ENCODE results near the gene ANO1. TPM values are rescaled to one million over a fixed set of nuclear protein-coding genes. Genes with fewer than 3 reads are reported as not detected.

ANO1 gene
- polyA plus RNA-seq, 3 donors, result not detected

GRCh38 chr11:70169632-70170031 lies 91.5 kb downstream of the ANO1 start:
- no peaks in the 10 kb centered on the region for H3K36me3 Mint-ChIP-seq
- no peaks in the 10 kb centered on the region for H3K79me2 ChIP-seq (ENCODE audit: insufficient read depth, low read length)
- 84% methylated on average over 8 of the region's 8 CpGs for WGBS (ENCODE audit: insufficient coverage)
- TF ChIP-seq, protein P1, sequence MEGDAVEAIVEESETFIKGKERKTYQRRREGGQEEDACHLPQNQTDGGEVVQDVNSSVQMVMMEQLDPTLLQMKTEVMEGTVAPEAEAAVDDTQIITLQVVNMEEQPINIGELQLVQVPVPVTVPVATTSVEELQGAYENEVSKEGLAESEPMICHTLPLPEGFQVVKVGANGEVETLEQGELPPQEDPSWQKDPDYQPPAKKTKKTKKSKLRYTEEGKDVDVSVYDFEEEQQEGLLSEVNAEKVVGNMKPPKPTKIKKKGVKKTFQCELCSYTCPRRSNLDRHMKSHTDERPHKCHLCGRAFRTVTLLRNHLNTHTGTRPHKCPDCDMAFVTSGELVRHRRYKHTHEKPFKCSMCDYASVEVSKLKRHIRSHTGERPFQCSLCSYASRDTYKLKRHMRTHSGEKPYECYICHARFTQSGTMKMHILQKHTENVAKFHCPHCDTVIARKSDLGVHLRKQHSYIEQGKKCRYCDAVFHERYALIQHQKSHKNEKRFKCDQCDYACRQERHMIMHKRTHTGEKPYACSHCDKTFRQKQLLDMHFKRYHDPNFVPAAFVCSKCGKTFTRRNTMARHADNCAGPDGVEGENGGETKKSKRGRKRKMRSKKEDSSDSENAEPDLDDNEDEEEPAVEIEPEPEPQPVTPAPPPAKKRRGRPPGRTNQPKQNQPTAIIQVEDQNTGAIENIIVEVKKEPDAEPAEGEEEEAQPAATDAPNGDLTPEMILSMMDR (IDR thresholded peaks at IDR 0.05), result no peak
- H3K36me3 ChIP-seq (replicated peaks in 1 of 2; ENCODE audit: control insufficient read depth in 1 of 2, insufficient read depth in 2 of 2, low read length in 2 of 2), result no peaks in the 10 kb centered on the region
- H3K4me1 ChIP-seq (ENCODE audit: control insufficient read depth in 1 of 2, insufficient read depth in 2 of 2, low read length in 2 of 2), result no peaks in the 10 kb centered on the region
- H3K4me3 ChIP-seq (replicated peaks in 1 of 3; ENCODE audit: low read depth in 2 of 3, low read length in 3 of 3), result no peak overlapping the region
- DNase-seq, result no peak
- no peak overlapping the region for H3K27ac ChIP-seq (ENCODE audit: low read depth in 1 of 2, low read length in 2 of 2)
- no peaks in the 10 kb centered on the region for H3K9me3 ChIP-seq (replicated peaks in 1 of 2; ENCODE audit: control insufficient read depth in 1 of 2, insufficient read depth in 1 of 2, low read length in 2 of 2)
- no peaks in the 10 kb centered on the region for H4K20me1 ChIP-seq (ENCODE audit: insufficient read depth, low read length)
- no peaks in the 10 kb centered on the region for H3K27me3 ChIP-seq (ENCODE audit: control insufficient read depth in 2 of 2, insufficient read depth in 2 of 2, low read length in 2 of 2)
- peaks cover 6 to 12% (median 11%) of the 10 kb centered on the region in 3 donors for H3K27me3 Mint-ChIP-seq (ENCODE audit: low read depth in 3 of 3)
- H3K4me1 Mint-ChIP-seq, result no peaks in the 10 kb centered on the region
- no peak overlapping the region for H2AFZ ChIP-seq (ENCODE audit: insufficient read depth, low read depth, low read length, poor library complexity, severe bottlenecking)
- no peak overlapping the region for H3K4me2 ChIP-seq (replicated peaks; ENCODE audit: extremely low read depth, low read length, poor library complexity, severe bottlenecking)
- intact Hi-C loops (cut with micrococcal nuclease), result no loop called here
- H3K9ac ChIP-seq (ENCODE audit: insufficient read depth, low read length, poor library complexity, severe bottlenecking), result no peak overlapping the region
- H3K4me3 Mint-ChIP-seq, result no peak overlapping the region
- H3K27ac Mint-ChIP-seq, result no peak overlapping the region
- peaks cover 0 to 1% (median 0%) of the 10 kb centered on the region in 7 donors for H3K9me3 Mint-ChIP-seq

DNA sequence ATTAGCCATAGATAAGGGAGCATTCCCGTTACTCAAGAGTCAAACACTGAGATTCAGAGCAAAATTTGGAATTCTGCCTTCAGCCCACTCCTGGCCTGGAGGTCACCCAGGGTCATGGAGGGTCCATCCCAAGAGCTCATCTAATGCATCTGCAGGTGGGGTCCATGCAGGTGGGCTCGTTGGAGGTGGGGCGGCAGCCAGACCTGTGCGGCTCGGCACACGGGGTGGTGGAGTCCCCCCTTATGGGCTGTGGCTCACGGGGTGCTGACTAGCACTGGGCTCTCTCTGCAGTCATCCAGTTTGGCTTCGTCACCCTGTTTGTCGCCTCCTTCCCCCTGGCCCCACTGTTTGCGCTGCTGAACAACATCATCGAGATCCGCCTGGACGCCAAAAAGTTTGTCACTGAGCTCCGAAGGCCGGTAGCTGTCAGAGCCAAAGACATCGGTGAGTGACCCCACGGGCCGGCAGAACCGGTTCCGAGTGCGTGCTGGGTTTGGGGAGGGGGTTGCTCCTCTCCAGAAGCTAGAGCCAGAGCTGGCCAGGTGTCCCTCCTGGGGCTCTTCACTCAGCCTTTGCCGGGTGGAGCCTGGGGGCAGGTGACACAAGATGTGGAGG lies 92.6 kb downstream of the ANO1 start:
- Histone ChIP-seq H3K9ac (ENCODE audit: insufficient read depth, low read length, poor library complexity, severe bottlenecking) (no peak overlapping the region), H3K4me3 (replicated peaks in 1 of 3; ENCODE audit: low read depth in 2 of 3, low read length in 3 of 3) (no peak overlapping the region), H3K79me2 (ENCODE audit: insufficient read depth, low read length) (no peaks in the 10 kb centered on the region), H4K20me1 (ENCODE audit: insufficient read depth, low read length) (no peaks in the 10 kb centered on the region), H3K27me3 (ENCODE audit: control insufficient read depth in 2 of 2, insufficient read depth in 2 of 2, low read length in 2 of 2) (no peaks in the 10 kb centered on the region), H3K36me3 (replicated peaks in 1 of 2; ENCODE audit: control insufficient read depth in 1 of 2, insufficient read depth in 2 of 2, low read length in 2 of 2) (no peaks in the 10 kb centered on the region), H3K27ac (ENCODE audit: low read depth in 1 of 2, low read length in 2 of 2) (no peak overlapping the region), H3K4me1 (ENCODE audit: control insufficient read depth in 1 of 2, insufficient read depth in 2 of 2, low read length in 2 of 2) (no peaks in the 10 kb centered on the region), H3K4me2 (replicated peaks; ENCODE audit: extremely low read depth, low read length, poor library complexity, severe bottlenecking) (no peak overlapping the region), H3K9me3 (replicated peaks in 1 of 2; ENCODE audit: control insufficient read depth in 1 of 2, insufficient read depth in 1 of 2, low read length in 2 of 2) (no peaks in the 10 kb centered on the region), H2AFZ (ENCODE audit: insufficient read depth, low read depth, low read length, poor library complexity, severe bottlenecking) (no peak overlapping the region)
- Mint-ChIP-seq H3K27me3 (ENCODE audit: low read depth in 3 of 3) (peaks cover 5 to 12% (median 11%) of the 10 kb centered on the region in 3 donors), H3K4me3 (no peak overlapping the region), H3K9me3 (peaks cover 0 to 1% (median 0%) of the 10 kb centered on the region in 7 donors), H3K4me1 (no peaks in the 10 kb centered on the region), H3K36me3 (no peaks in the 10 kb centered on the region), H3K27ac (no peak overlapping the region)
- no peak for DNase-seq
- WGBS (ENCODE audit: insufficient coverage), result 93% methylated on average over 19 of the region's 22 CpGs
- intact Hi-C loops (cut with micrococcal nuclease), result no loop called here
- TF ChIP-seq, protein P1 (IDR thresholded peaks at IDR 0.05), result no peak
